GM21526 (cell line): ENCODE data around the gene RNF43.

ENCODE experiments used
- ATAC-seq: cut with Tn5 transposase; IDR thresholded peaks from one replicate; pipeline ENCODE4 v1.9.1; 2021; ENCODE audit warnings: moderate library complexity; ENCODE audit not compliant: unreplicated experiment, low FRiP score

The RNF43 gene

GRCh38 chr17:58382872-58383242 is 34.5 kb downstream of the RNF43 start:
- ATAC-seq = no peak

- no peak for ATAC-seq
These were observed 35.0 kb downstream of the RNF43 start for GRCh38 chr17:58382108-58382871.

DNA sequence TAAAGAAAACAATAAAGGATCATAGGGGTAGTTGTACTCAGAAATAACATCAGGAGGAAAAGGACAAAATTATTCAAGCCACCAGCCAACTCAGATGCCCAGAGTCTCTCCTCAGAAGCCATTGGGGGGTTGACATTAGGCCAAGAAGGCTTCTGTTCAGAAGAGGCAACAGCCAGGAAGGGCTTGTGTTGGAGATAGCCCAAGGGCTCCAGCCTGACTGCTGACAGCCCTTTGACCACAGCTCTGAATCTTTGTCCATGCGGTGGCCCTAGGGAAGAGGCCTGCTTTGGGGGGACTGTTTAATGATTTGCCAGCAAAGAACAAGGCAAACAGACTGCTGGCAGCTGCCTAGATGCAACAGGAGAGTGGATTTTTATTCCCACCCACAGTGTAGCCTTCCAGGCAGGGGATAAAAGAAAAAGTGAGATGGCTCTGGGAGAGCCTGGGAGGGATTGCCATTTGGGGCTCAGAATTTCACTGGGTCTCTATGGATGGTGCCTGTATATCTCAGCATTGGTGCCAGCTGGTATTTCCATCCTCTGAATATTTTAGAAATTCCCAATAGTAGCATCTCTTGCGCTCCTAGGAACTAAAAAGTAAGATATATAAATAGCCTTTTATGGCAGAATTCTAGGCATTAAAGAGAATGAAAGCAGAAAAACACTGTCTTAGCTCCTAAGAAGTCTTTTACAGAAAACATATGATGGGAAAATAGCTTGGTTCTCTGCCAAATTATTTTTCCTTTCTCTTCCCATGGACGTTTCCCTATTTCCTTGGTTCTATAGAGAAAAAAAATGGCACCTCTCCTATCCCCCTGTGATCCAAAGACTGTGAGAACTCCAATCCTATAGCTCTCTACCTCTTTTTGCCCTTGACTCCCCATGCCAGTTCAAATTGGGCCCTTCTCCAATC is 36.0 kb downstream of the RNF43 start:
- ATAC-seq = no peak

GRCh38 chr17:58380207-58381123 is 36.9 kb downstream of the RNF43 start:
- ATAC-seq = no peak

DNA sequence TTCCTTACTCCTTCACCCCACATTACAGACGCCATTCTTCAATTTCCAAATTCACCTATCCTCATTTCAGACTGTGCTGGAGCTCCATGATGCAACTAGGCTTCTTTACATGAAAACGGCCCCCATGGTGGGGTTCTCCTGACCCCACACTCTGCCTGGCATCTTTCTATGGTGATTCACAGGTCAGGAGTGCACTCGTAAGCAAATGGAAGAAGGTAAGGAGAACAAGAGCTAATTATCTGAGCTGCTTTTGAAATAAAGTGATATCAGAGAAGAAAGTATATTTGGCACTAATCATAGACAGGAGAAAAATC is 37.9 kb downstream of the RNF43 start:
- no peak for ATAC-seq

DNA sequence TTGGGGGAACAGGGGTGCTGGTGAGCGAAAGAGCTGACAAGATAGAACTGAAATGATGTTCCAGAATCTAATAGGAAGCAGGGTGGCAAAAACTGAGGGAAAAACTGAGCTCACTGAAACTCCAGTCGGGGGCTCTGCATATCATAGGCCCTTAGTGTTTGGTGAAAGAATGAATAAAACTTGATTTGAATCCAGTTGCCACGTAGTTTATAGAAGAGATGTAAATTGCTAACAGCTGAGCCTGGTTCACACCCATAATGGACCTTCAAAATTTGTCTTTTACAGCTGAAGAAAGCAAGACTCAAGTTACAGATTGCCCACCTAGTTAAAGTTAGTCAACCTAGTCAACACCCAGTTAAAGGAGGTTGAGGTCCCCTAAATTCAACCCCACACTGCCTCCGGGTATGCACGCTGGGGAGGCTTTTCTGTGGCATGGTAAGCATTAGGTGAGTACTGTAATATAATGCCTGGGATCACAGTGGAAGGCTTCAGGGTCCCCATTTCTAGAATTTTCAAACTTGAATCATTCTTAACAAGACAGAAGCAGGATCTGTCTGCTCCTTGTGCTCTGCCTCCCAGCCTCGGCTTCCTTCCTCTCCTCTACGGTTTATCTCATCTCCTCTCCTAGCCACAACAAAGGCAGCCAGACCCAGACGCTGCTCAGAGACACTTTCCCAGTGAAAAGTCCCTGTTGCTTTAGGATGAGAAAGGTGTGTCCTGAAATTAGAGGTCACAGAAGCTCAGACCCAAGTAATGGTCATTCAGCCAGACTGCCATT is 38.4 kb downstream of the RNF43 start:
- ATAC-seq = no peak

DNA sequence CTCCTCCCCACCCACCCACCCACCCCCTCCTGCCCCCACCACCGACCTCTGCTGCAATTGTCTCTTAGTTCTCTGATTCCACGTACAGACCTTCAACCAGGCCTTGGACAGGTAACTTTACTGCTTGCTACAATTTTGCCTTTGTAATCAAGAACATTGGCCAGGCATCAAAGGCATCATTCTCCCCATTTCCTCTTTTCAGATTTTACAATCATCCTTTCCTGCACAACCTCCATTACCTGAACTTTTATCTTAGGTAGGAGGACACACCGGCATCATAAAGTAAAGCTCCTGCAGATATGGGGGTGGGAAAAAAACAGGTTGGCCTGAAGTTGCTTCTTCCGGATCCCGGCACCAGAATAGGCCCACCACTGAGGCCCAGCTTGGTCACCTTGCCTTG is 39.7 kb downstream of the RNF43 start:
- ATAC-seq = no peak

DNA sequence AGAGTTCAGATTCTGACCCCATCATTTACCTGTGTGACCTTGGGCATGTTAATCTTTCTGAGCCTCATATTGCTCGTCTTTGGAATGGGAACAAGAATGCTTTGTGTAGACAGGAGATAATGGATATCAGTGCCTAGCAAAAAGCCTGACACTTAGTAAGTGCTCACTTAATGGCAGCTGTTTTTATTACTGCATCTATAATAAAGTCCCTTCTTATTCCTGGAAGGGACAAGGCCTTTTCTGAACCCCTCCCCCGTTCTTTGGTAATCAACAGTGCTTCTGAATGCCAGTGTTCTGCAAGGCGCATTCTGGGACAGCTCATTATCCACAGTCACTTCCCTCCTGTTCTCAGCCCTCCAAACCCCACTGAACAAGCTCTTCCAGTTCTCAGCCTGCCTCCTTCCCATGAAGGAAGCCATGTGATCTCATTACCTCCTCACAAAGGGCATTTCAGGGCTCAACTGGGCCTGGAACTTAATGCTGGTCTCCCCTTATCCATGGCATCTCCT is 40.2 kb downstream of the RNF43 start:
- ATAC-seq = no peak

- no peak for ATAC-seq
These were observed 40.8 kb downstream of the RNF43 start for GRCh38 chr17:58376472-58377000.

- ATAC-seq = no peak
These were observed 41.5 kb downstream of the RNF43 start for GRCh38 chr17:58375811-58376210.

- ATAC-seq = no peak
These were observed 42.1 kb downstream of the RNF43 start for GRCh38 chr17:58375256-58375655.

DNA sequence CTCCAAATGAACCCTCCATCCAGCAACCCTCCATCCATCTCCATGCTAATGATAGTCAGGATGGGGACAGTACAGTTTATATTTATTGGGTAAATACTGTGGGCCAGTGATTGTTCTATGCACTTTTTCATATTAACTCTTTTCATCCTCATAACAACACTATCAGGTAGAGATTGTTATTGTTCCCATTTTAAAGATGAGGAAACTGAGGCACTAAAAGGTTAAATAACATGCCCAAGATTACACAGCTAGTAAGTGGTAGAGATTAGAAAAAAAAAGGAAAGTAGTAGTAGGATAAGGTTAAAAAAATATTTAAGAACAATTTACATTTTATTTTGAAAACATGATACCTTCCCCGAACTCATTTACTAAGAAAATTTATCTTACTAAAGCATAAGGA is 43.4 kb downstream of the RNF43 start:
- ATAC-seq = no peak

DNA sequence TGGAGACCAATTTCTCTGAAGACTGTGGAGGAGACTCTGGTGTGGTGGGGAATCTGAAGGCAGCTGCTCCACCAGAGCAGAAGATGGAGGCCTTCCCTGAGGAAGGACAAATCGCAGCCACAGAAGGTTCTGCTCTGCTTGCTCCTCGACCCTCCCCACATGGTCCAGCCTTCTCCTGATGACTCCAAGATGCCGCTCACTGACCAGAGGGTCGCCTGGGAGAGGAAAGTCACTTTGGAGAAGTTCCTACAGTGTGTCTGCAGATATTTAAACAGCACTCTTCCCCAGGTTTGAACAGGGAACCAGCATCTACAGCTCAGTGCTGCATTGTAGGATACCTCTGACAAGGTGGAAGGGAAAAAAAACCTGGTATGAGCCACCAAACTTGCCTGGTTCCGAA is 44.3 kb downstream of the RNF43 start:
- no peak for ATAC-seq

GRCh38 chr17:58371300-58371950 is 45.9 kb downstream of the RNF43 start:
- no peak for ATAC-seq

- ATAC-seq = no peak
These were observed 46.6 kb downstream of the RNF43 start for GRCh38 chr17:58370716-58371115.

- no peak for ATAC-seq
These were observed 47.0 kb downstream of the RNF43 start for GRCh38 chr17:58370309-58370708.

GRCh38 chr17:58369214-58370031 is 47.9 kb downstream of the RNF43 start:
- no peak for ATAC-seq

DNA sequence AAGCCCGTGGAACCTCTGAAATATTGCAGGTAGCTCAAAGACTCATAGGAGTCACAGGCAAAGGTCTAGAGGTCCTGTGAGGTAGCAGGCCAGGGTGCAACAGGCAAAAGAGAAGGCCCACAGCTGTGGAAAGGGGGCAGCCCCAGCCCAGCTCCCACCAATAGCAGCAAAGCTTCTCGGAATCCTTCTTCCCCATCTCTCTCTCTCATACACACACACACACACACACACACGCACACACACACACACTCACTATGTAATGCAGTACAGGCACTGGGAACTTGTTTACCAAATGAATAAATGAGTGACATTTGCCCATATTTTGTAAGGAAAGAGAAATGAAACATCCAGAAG is 48.5 kb downstream of the RNF43 start:
- no peak for ATAC-seq
